22Rv1 (cell line): ENCODE results near the gene IMPA2.
"Not testable (repeated sequence)": the region's sequence is repeated elsewhere in the genome, so short reads cannot be mapped to it uniquely, and the experiment has no call there.

Experiments used
- H3K27ac ChIP-seq: fragments of 450-650 bp; 2 replicates; pipeline ENCODE4 v1.5.1; 2017
- CTCF ChIP-seq: fragments of 450-650 bp; IDR thresholded peaks from 2 replicates; pipeline ENCODE4 v1.5.1; 2017; ENCODE audit warnings: mild to moderate bottlenecking
- ZFX ChIP-seq: fragments of 450-650 bp; IDR thresholded peaks from 2 replicates; pipeline ENCODE4 v1.6.1; 2017; ENCODE audit warnings: antibody characterized with exemption, borderline replicate concordance

Gene IMPA2

GRCh38 chr18:11969904-11970835 lies 11.1 kb upstream of the IMPA2 start:
- TF ChIP-seq ZFX (no peak), CTCF (no peak)

GRCh38 chr18:11970836-11971226 lies 10.5 kb upstream of the IMPA2 start:
- not testable (repeated sequence) for H3K27ac ChIP-seq

More at GRCh38 chr18:11969904-11970835, 11.1 kb upstream of the IMPA2 start:
- no peak overlapping the region for H3K27ac ChIP-seq

GRCh38 chr18:11972371-11973174 lies 8.7 kb upstream of the IMPA2 start:
- TF ChIP-seq CTCF (no peak), ZFX (no peak)
- H3K27ac ChIP-seq, result no peak overlapping the region

- H3K27ac ChIP-seq, result no peak overlapping the region
These were observed 6.5 kb upstream of the IMPA2 start for GRCh38 chr18:11974741-11975325.

GRCh38 chr18:11975723-11976122 lies 5.6 kb upstream of the IMPA2 start:
- no peak overlapping the region for H3K27ac ChIP-seq
- TF ChIP-seq CTCF, result no peak
- TF ChIP-seq ZFX, result no peak

More at GRCh38 chr18:11974741-11975325, 6.5 kb upstream of the IMPA2 start:
- no peak for TF ChIP-seq ZFX
- no peak for TF ChIP-seq CTCF

GRCh38 chr18:11976315-11977152 lies 4.8 kb upstream of the IMPA2 start:
- no peak for TF ChIP-seq CTCF
- no peak for TF ChIP-seq ZFX
- peak overlapping the region; percentile 29 for H3K27ac ChIP-seq

- peak overlapping the region; percentile 29 for H3K27ac ChIP-seq
- TF ChIP-seq CTCF (no peak), ZFX (no peak)
These were observed 4.2 kb upstream of the IMPA2 start for GRCh38 chr18:11977153-11977466.
